SK-N-SH treated with all-trans-retinoic acid at 6 μM for 48 hours (cell line): ENCODE results near the gene SYNE1.

Source experiments
- ATAC-seq: fragments of 200-7000 bp; cut with Tn5 transposase; 3 replicates; pipeline ENCODE4 v1.9.1; 2020; ENCODE audit warnings: mild to moderate bottlenecking, moderate library complexity
- ARNTL ChIP-seq: fragments of 450-650 bp; formaldehyde crosslinking; IDR thresholded peaks from 2 replicates; pipeline ENCODE4 v1.5.0; 2020; ENCODE audit warnings: low read depth, mild to moderate bottlenecking, moderate library complexity, borderline replicate concordance
- BACH2 ChIP-seq: fragments of 250-450 bp; sonication (Bioruptor Pico); IDR thresholded peaks from 2 replicates; pipeline ENCODE4 v1.9.0; 2021; ENCODE audit warnings: mild to moderate bottlenecking, borderline replicate concordance
- CREB5 ChIP-seq: fragments of 250-450 bp; sonication (Bioruptor Pico); IDR thresholded peaks from 2 replicates; pipeline ENCODE4 v1.5.1; 2020; ENCODE audit warnings: low read depth, mild to moderate bottlenecking, moderate library complexity
- CSDC2 ChIP-seq: fragments of 250-450 bp; sonication (Bioruptor Pico); IDR thresholded peaks from 2 replicates; pipeline ENCODE4 v1.5.0; 2020; ENCODE audit warnings: mild to moderate bottlenecking, moderate library complexity
- ESRRG ChIP-seq: fragments of 250-450 bp; sonication (Bioruptor Pico); IDR thresholded peaks from 2 replicates; pipeline ENCODE4 v1.6.1; 2021; ENCODE audit warnings: mild to moderate bottlenecking
- ISL1 ChIP-seq: fragments of 250-450 bp; sonication (Bioruptor Pico); IDR thresholded peaks from 2 replicates; pipeline ENCODE4 v2.1.2; 2022; ENCODE audit warnings: mild to moderate bottlenecking, moderate library complexity
- PATZ1 ChIP-seq: fragments of 250-450 bp; sonication (Bioruptor Pico); IDR thresholded peaks from 2 replicates; pipeline ENCODE4 v1.8.0; 2020; ENCODE audit warnings: mild to moderate bottlenecking, moderate library complexity, borderline replicate concordance
- POU6F1 ChIP-seq: fragments of 250-450 bp; sonication (Bioruptor Pico); IDR thresholded peaks from 2 replicates; pipeline ENCODE4 v1.8.0; 2021; ENCODE audit warnings: low read depth, mild to moderate bottlenecking, moderate library complexity, borderline replicate concordance
- PPARA ChIP-seq: fragments of 250-450 bp; sonication (Bioruptor Pico); IDR thresholded peaks from 2 replicates; pipeline ENCODE4 v1.5.0; 2020; ENCODE audit warnings: mild to moderate bottlenecking, borderline replicate concordance
- RARB ChIP-seq: fragments of 250-450 bp; sonication (Bioruptor Pico); IDR thresholded peaks from 2 replicates; pipeline ENCODE4 v1.8.0; 2021; ENCODE audit warnings: mild to moderate bottlenecking, moderate library complexity
- SNAI2 ChIP-seq: fragments of 250-450 bp; sonication (Bioruptor Pico); IDR thresholded peaks from 2 replicates; pipeline ENCODE4 v1.5.0; 2020; ENCODE audit warnings: mild to moderate bottlenecking, moderate library complexity
- TCF4 ChIP-seq: fragments of 250-450 bp; sonication (Bioruptor Pico); IDR thresholded peaks from 2 replicates; pipeline ENCODE4 v1.8.0; 2021; ENCODE audit warnings: mild to moderate bottlenecking, moderate library complexity, borderline replicate concordance
- TOX ChIP-seq: fragments of 250-450 bp; sonication (Bioruptor Pico); IDR thresholded peaks from 2 replicates; pipeline ENCODE4 v1.8.0; 2021; ENCODE audit warnings: mild to moderate bottlenecking, moderate library complexity, borderline replicate concordance
- ZFP3 ChIP-seq: fragments of 250-450 bp; sonication (Bioruptor Pico); IDR thresholded peaks from 2 replicates; pipeline ENCODE4 v1.5.0; 2020; ENCODE audit warnings: mild to moderate bottlenecking, moderate library complexity
- ZNF565 ChIP-seq: fragments of 450-650 bp; formaldehyde crosslinking; conservative IDR thresholded peaks from 2 replicates; pipeline ENCODE4 v1.5.0; 2020; ENCODE audit warnings: low read depth, mild to moderate bottlenecking, moderate library complexity
- ZNF8 ChIP-seq: fragments of 450-650 bp; formaldehyde crosslinking; IDR thresholded peaks from 2 replicates; pipeline ENCODE4 v1.5.0; 2020; ENCODE audit warnings: mild to moderate bottlenecking, moderate library complexity
- TF ChIP-seq, protein P1 (sequence below): fragments of 250-450 bp; sonication (Bioruptor Pico); IDR thresholded peaks from 2 replicates; pipeline ENCODE4 v1.5.0; 2020; ENCODE audit warnings: mild to moderate bottlenecking, moderate library complexity
- TF ChIP-seq, protein P2 (sequence below): fragments of 250-450 bp; sonication (Bioruptor Pico); IDR thresholded peaks from 2 replicates; pipeline ENCODE4 v1.5.1; 2021; ENCODE audit warnings: mild to moderate bottlenecking, moderate library complexity

The SYNE1 gene

DNA sequence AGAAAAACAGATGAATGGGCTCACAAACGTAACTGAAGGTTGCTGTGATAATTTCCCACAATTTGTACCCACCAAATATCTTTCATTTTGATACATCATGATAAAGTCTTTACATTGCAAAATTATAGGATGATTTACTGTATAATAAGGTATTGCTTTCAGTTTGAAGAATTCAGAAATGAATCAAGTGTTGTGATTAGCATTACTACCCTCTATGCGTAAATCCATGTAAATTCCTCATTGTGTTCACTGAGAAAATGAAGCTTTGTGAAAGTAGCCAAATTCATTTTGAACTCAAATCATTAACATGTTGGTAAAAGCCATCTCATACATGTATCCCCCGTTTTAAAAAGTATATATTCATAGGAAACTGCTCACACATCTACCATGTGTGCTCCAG is 450.3 kb downstream of the SYNE1 start:
- no peak for TF ChIP-seq CSDC2 (CRISPR knock-in tag)
- no peak for ATAC-seq

GRCh38 chr6:152184917-152185574 is 452.1 kb downstream of the SYNE1 start:
- no peak for TF ChIP-seq CSDC2 (CRISPR knock-in tag)
- TF ChIP-seq ARNTL (CRISPR knock-in tag) = no peak
- no peak for TF ChIP-seq POU6F1 (CRISPR knock-in tag)
- TF ChIP-seq ZFP3 (CRISPR knock-in tag) = no peak
- TF ChIP-seq ISL1 = no peak
- no peak for TF ChIP-seq ZNF8
- ATAC-seq = no peak

GRCh38 chr6:152184573-152184916 is 452.6 kb downstream of the SYNE1 start:
- TF ChIP-seq, protein P1, sequence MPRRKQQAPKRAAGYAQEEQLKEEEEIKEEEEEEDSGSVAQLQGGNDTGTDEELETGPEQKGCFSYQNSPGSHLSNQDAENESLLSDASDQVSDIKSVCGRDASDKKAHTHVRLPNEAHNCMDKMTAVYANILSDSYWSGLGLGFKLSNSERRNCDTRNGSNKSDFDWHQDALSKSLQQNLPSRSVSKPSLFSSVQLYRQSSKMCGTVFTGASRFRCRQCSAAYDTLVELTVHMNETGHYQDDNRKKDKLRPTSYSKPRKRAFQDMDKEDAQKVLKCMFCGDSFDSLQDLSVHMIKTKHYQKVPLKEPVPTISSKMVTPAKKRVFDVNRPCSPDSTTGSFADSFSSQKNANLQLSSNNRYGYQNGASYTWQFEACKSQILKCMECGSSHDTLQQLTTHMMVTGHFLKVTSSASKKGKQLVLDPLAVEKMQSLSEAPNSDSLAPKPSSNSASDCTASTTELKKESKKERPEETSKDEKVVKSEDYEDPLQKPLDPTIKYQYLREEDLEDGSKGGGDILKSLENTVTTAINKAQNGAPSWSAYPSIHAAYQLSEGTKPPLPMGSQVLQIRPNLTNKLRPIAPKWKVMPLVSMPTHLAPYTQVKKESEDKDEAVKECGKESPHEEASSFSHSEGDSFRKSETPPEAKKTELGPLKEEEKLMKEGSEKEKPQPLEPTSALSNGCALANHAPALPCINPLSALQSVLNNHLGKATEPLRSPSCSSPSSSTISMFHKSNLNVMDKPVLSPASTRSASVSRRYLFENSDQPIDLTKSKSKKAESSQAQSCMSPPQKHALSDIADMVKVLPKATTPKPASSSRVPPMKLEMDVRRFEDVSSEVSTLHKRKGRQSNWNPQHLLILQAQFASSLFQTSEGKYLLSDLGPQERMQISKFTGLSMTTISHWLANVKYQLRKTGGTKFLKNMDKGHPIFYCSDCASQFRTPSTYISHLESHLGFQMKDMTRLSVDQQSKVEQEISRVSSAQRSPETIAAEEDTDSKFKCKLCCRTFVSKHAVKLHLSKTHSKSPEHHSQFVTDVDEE = no peak
- TF ChIP-seq RARB (CRISPR knock-in tag) (no peak), BACH2 (CRISPR knock-in tag) (no peak), PPARA (no peak), ZNF565 (CRISPR knock-in tag) (no peak), PATZ1 (no peak), POU6F1 (CRISPR knock-in tag) (no peak), CREB5 (CRISPR knock-in tag) (no peak), ARNTL (CRISPR knock-in tag) (no peak), ZFP3 (CRISPR knock-in tag) (no peak), CSDC2 (CRISPR knock-in tag) (no peak), TCF4 (no peak)
- TF ChIP-seq, protein P2, sequence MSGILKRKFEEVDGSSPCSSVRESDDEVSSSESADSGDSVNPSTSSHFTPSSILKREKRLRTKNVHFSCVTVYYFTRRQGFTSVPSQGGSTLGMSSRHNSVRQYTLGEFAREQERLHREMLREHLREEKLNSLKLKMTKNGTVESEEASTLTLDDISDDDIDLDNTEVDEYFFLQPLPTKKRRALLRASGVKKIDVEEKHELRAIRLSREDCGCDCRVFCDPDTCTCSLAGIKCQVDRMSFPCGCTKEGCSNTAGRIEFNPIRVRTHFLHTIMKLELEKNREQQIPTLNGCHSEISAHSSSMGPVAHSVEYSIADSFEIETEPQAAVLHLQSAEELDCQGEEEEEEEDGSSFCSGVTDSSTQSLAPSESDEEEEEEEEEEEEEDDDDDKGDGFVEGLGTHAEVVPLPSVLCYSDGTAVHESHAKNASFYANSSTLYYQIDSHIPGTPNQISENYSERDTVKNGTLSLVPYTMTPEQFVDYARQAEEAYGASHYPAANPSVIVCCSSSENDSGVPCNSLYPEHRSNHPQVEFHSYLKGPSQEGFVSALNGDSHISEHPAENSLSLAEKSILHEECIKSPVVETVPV (CRISPR knock-in tag) = no peak
- no peak for ATAC-seq

- TF ChIP-seq PPARA = no peak
- TF ChIP-seq ARNTL (CRISPR knock-in tag) = no peak
- TF ChIP-seq SNAI2 = no peak
- TF ChIP-seq ZNF8 = no peak
- no peak for TF ChIP-seq ESRRG (CRISPR knock-in tag)
- TF ChIP-seq POU6F1 (CRISPR knock-in tag) = no peak
- no peak for TF ChIP-seq TOX (CRISPR knock-in tag)
- ATAC-seq = no peak
Measured at GRCh38 chr6:152180601-152181000, 456.6 kb downstream of the SYNE1 start.
